Suprapubic skin (tissue), 4 donors: Measurements from ENCODE around the gene COL15A1. TPM values are rescaled to one million over a fixed set of nuclear protein-coding genes. Genes with fewer than 3 reads are reported as not detected.
"Not testable (repeated sequence)": the region's sequence is repeated elsewhere in the genome, so short reads cannot be mapped to it uniquely, and the experiment has no call there.

ENCODE experiments used
- DNase-seq, 2 donors: peaks; one replicate each; pipeline ENCODE4 v3.0.0-alpha.2; 2019; ENCODE audit warnings: low spot score in 2 of 2
- H3K27ac ChIP-seq: fragments of 200-600 bp; sonication (generic); one replicate; pipeline ENCODE4 v1.5.1; 2019
- H3K27me3 ChIP-seq: fragments of 200-600 bp; sonication (generic); one replicate; pipeline ENCODE4 v1.5.1; 2019
- H3K36me3 ChIP-seq: fragments of 200-600 bp; sonication (generic); one replicate; pipeline ENCODE4 v1.5.1; 2019
- H3K4me1 ChIP-seq: fragments of 200-600 bp; sonication (generic); one replicate; pipeline ENCODE4 v1.5.1; 2019
- H3K4me3 ChIP-seq: fragments of 200-600 bp; sonication (generic); one replicate; pipeline ENCODE4 v1.5.1; 2019; ENCODE audit warnings: mild to moderate bottlenecking
- H3K9me3 ChIP-seq: fragments of 200-600 bp; sonication (generic); one replicate; pipeline ENCODE4 v1.5.1; 2019
- EP300 ChIP-seq: sonication (generic); formaldehyde crosslinking; IDR thresholded peaks from one replicate; pipeline ENCODE4 v1.6.1; 2017; ENCODE audit warnings: antibody characterized with exemption
- POLR2A ChIP-seq, 2 donors: fragments of 450-650 bp; IDR thresholded peaks; one replicate each; pipeline ENCODE4 v1.6.1; 2017; ENCODE audit warnings: antibody characterized with exemption in 2 of 2, mild to moderate bottlenecking in 2 of 2, moderate library complexity in 2 of 2
- POLR2AphosphoS5 ChIP-seq, 3 donors: sonication (generic); formaldehyde crosslinking; IDR thresholded peaks; one replicate each; pipeline ENCODE4 v1.6.1; 2017; ENCODE audit warnings: antibody characterized with exemption in 3 of 3
- WGBS: methylation state at CpG from one replicate; pipeline ENCODE4 v1.1.5; 2018; 5-methylcytosine and 5-hydroxymethylcytosine counted together
- total RNA-seq, 4 donors: library from RNA; depleted of rRNA; stranded (reverse); fragments of >200 nt; gene quantifications; one replicate each; pipeline ENCODE4 v1.1.0, GENCODE V29; 2016
- TF ChIP-seq, protein P1 (sequence below), 2 donors: fragments of 200-600 bp in 1 of 2; fragments of 450-650 bp in 1 of 2; sonication (generic) in 1 of 2; IDR thresholded peaks; one replicate each; pipeline ENCODE4 v1.5.1; 2016 to 2019; ENCODE audit warnings: antibody characterized with exemption in 2 of 2, mild to moderate bottlenecking in 1 of 2, moderate library complexity in 1 of 2

The COL15A1 gene
- total RNA-seq, 4 donors from 2014 or later = 8.0 to 15.0 (median 9.3) TPM

- H3K4me3 ChIP-seq = no peak overlapping the region
- H3K27me3 ChIP-seq = no peaks in the 10 kb centered on the region
- DNase-seq = no peak
- no peaks in the 10 kb centered on the region for H3K36me3 ChIP-seq
- peaks cover 4% of the 10 kb centered on the region for H3K4me1 ChIP-seq
- H3K9me3 ChIP-seq = no peaks in the 10 kb centered on the region
- TF ChIP-seq EP300 (no peak), POLR2A (IDR thresholded peaks at IDR 0.05) (no peak), POLR2AphosphoS5 (IDR thresholded peaks at IDR 0.05) (no peak)
- TF ChIP-seq, protein P1, sequence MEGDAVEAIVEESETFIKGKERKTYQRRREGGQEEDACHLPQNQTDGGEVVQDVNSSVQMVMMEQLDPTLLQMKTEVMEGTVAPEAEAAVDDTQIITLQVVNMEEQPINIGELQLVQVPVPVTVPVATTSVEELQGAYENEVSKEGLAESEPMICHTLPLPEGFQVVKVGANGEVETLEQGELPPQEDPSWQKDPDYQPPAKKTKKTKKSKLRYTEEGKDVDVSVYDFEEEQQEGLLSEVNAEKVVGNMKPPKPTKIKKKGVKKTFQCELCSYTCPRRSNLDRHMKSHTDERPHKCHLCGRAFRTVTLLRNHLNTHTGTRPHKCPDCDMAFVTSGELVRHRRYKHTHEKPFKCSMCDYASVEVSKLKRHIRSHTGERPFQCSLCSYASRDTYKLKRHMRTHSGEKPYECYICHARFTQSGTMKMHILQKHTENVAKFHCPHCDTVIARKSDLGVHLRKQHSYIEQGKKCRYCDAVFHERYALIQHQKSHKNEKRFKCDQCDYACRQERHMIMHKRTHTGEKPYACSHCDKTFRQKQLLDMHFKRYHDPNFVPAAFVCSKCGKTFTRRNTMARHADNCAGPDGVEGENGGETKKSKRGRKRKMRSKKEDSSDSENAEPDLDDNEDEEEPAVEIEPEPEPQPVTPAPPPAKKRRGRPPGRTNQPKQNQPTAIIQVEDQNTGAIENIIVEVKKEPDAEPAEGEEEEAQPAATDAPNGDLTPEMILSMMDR (IDR thresholded peaks at IDR 0.05) = no peak
- 45% methylated on average over 4 of the region's 4 CpGs for WGBS
- H3K27ac ChIP-seq = no peak overlapping the region
Measured at GRCh38 chr9:98899408-98900056, 44.2 kb upstream of the COL15A1 start.

DNA sequence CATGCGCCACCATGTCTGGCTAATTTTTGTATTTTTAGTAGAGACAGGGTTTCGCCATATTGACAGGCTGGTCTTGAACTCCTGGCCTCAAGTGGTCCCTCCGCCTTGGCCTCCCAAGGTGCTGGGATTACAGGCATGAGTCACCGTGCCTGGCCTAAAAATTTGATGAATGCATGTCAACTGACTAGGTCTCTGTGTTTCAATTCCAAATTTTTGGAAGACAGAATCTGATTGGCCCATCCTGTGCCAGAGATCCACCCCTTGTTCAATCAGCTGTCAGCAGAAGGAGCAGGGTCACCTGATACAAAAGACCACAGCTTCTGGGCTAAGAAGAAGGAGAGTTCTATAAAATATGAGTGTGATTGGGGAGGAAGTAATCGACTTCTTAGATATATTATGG is 43.5 kb upstream of the COL15A1 start:
- H3K4me1 ChIP-seq = peaks cover 4% of the 10 kb centered on the region
- WGBS = 93% methylated on average over 5 of the region's 5 CpGs
- no peak overlapping the region for H3K4me3 ChIP-seq
- TF ChIP-seq, protein P1 (IDR thresholded peaks at IDR 0.05) = no peak
- TF ChIP-seq POLR2AphosphoS5 (IDR thresholded peaks at IDR 0.05) (no peak), POLR2A (IDR thresholded peaks at IDR 0.05) (no peak)
- no peaks in the 10 kb centered on the region for H3K36me3 ChIP-seq
- no peaks in the 10 kb centered on the region for H3K9me3 ChIP-seq
- H3K27me3 ChIP-seq = no peaks in the 10 kb centered on the region
- no peak for DNase-seq
- H3K27ac ChIP-seq = no peak overlapping the region

DNA sequence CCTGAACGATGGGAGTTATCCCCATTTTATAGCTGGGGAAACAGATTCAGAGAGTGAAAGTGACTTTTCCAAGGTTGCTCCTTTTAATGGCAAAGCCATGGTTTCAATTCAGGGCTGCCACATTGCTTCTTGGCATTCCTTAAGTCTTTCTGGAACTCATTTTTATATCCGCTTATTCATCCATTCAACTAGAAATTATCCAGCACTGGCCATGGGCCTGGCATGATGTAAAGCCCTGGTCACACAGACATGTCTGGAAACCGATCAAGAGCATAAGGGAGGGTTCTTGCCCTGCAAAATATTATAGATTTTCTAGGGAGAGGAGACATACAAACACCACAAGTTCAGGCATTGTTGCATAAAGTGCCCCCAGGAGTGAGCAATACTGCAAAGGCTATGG is 43.0 kb upstream of the COL15A1 start:
- Histone ChIP-seq H3K27me3 (no peaks in the 10 kb centered on the region), H3K27ac (no peak overlapping the region), H3K4me3 (no peak overlapping the region), H3K9me3 (no peaks in the 10 kb centered on the region), H3K36me3 (no peaks in the 10 kb centered on the region), H3K4me1 (peaks cover 4% of the 10 kb centered on the region)
- TF ChIP-seq, protein P1 (IDR thresholded peaks at IDR 0.05) = no peak
- TF ChIP-seq EP300 = no peak
- TF ChIP-seq POLR2A (IDR thresholded peaks at IDR 0.05) = no peak
- no peak for TF ChIP-seq POLR2AphosphoS5 (IDR thresholded peaks at IDR 0.05)
- WGBS = 70% methylated on average over 3 of the region's 3 CpGs
- no peak for DNase-seq

DNA sequence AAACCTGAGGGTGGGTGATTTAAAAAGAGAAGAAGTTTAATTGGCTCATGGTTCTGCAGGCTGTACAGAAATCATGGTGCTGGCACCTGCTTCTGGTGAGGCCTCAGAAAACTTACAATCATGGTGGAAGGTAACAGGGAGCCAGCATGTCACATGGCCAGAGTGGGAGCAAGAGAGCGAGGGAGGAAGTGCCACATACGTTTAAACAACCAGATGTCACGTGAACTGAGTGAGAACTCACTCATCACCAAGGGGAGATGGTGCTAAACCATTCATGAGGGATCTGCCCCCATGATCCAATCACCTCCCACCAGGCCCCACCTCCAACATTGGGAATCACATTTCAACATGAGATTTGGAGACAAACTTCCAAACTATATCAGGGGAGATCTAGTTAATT is 41.9 kb upstream of the COL15A1 start:
- 86% methylated on average over 3 of the region's 3 CpGs for WGBS
- not testable (repeated sequence) for H3K4me1 ChIP-seq, H3K27me3 ChIP-seq, H3K27ac ChIP-seq, H3K9me3 ChIP-seq, H3K36me3 ChIP-seq, H3K4me3 ChIP-seq, DNase-seq

- TF ChIP-seq, protein P1 (IDR thresholded peaks at IDR 0.05) = no peak
- TF ChIP-seq EP300 = no peak
- Histone ChIP-seq H3K36me3 (no peaks in the 10 kb centered on the region), H3K4me3 (no peak overlapping the region), H3K9me3 (no peaks in the 10 kb centered on the region), H3K27me3 (no peaks in the 10 kb centered on the region), H3K27ac (no peak overlapping the region), H3K4me1 (peaks cover 7% of the 10 kb centered on the region)
- WGBS = 94% methylated on average over 1 of the region's 1 CpG
- no peak for DNase-seq
Measured at GRCh38 chr9:98902516-98902915, 41.2 kb upstream of the COL15A1 start.

- no peaks in the 10 kb centered on the region for H3K36me3 ChIP-seq
- no peaks in the 10 kb centered on the region for H3K27me3 ChIP-seq
- no peak overlapping the region for H3K27ac ChIP-seq
- DNase-seq = no peak
- WGBS = 67% methylated on average over 5 of the region's 5 CpGs
- H3K9me3 ChIP-seq = no peaks in the 10 kb centered on the region
- H3K4me3 ChIP-seq = no peak overlapping the region
- TF ChIP-seq POLR2A (IDR thresholded peaks at IDR 0.05) = no peak
- TF ChIP-seq POLR2AphosphoS5 (IDR thresholded peaks at IDR 0.05) = no peak
- TF ChIP-seq EP300 = no peak
- TF ChIP-seq, protein P1 (IDR thresholded peaks at IDR 0.05) = no peak
- H3K4me1 ChIP-seq = peaks cover 9% of the 10 kb centered on the region
Measured at GRCh38 chr9:98902925-98903324, 40.8 kb upstream of the COL15A1 start.
